Measurements from ENCODE around the gene EXOSC3. TPM values are rescaled to one million over a fixed set of nuclear protein-coding genes. Genes with fewer than 3 reads are reported as not detected.

The EXOSC3 gene
- total and polyA plus RNA-seq, 2 of the 13 experiments (the other 11 are each of a cell fraction or from before 2014, with no cell fraction given), result 17.5 to 68.7 TPM

GRCh38 chr9:37800631-37801286 lies 15.9 kb upstream of the EXOSC3 start, which contains the start of gene DCAF10 (continued):
- peak; percentile 94 for TF ChIP-seq MTF2 (CRISPR knock-in tag; IDR thresholded peaks at IDR 0.05; ENCODE audit: borderline replicate concordance)
- TF ChIP-seq PCBP2 (optimal IDR thresholded peaks at IDR 0.05; ENCODE audit: low read depth, low read length, poor library complexity, severe bottlenecking), result no peak
- peak; percentile 82 for TF ChIP-seq ISL2 (CRISPR knock-in tag; IDR thresholded peaks at IDR 0.05)
- TF ChIP-seq, protein P1, sequence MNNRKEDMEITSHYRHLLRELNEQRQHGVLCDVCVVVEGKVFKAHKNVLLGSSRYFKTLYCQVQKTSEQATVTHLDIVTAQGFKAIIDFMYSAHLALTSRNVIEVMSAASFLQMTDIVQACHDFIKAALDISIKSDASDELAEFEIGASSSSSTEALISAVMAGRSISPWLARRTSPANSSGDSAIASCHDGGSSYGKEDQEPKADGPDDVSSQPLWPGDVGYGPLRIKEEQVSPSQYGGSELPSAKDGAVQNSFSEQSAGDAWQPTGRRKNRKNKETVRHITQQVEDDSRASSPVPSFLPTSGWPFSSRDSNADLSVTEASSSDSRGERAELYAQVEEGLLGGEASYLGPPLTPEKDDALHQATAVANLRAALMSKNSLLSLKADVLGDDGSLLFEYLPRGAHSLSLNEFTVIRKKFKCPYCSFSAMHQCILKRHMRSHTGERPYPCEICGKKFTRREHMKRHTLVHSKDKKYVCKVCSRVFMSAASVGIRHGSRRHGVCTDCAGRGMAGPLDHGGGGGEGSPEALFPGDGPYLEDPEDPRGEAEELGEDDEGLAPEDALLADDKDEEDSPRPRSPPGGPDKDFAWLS (CRISPR knock-in tag; IDR thresholded peaks at IDR 0.05; ENCODE audit: borderline replicate concordance), result no peak
- TF ChIP-seq HOXA3 (CRISPR knock-in tag; IDR thresholded peaks at IDR 0.05), result peak; percentile 94
- TF ChIP-seq ZNF724P (CRISPR knock-in tag; IDR thresholded peaks at IDR 0.05; ENCODE audit: borderline replicate concordance), result peak; percentile 93; the same call in 1 of the 2 replicates
- TF ChIP-seq ZFP82 (CRISPR knock-in tag; IDR thresholded peaks at IDR 0.05; ENCODE audit: borderline replicate concordance), result no peak; the same call in 1 of the 2 replicates
- peak; percentile 97 for TF ChIP-seq ZNF331 (CRISPR knock-in tag; IDR thresholded peaks at IDR 0.05)
- TF ChIP-seq TARDBP (CRISPR knock-in tag; IDR thresholded peaks at IDR 0.05), result peak; percentile 100
- TF ChIP-seq PAX8 (CRISPR knock-in tag; IDR thresholded peaks at IDR 0.05; ENCODE audit: borderline replicate concordance), result no peak
- no peak for TF ChIP-seq ZFYVE20 (CRISPR knock-in tag; IDR thresholded peaks at IDR 0.05; ENCODE audit: borderline replicate concordance, low read depth)
- TF ChIP-seq SAP130 (CRISPR knock-in tag; IDR thresholded peaks at IDR 0.05; ENCODE audit: low read depth), result peak; percentile 97
- TF ChIP-seq RFXAP (CRISPR knock-in tag; IDR thresholded peaks at IDR 0.05; ENCODE audit: borderline replicate concordance), result peak; percentile 79; the same call in 1 of the 2 replicates
- peak; percentile 90 for TF ChIP-seq IRX3 (CRISPR knock-in tag; IDR thresholded peaks at IDR 0.05; ENCODE audit: borderline replicate concordance, low read depth)
- TF ChIP-seq TMF1 (CRISPR knock-in tag; IDR thresholded peaks at IDR 0.05; ENCODE audit: low read depth), result peak; percentile 91
- TF ChIP-seq ZMAT3 (CRISPR knock-in tag; conservative IDR thresholded peaks at IDR 0.05), result no peak; the same call in 1 of the 2 replicates
- TF ChIP-seq, protein P2, sequence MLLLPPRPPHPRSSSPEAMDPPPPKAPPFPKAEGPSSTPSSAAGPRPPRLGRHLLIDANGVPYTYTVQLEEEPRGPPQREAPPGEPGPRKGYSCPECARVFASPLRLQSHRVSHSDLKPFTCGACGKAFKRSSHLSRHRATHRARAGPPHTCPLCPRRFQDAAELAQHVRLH (CRISPR knock-in tag; IDR thresholded peaks at IDR 0.05; ENCODE audit: borderline replicate concordance, low read depth), result peak; percentile 94; the same call in 1 of the 2 replicates
- peak; percentile 86 for TF ChIP-seq GATAD2A (CRISPR knock-in tag; IDR thresholded peaks at IDR 0.05)
- peak; percentile 75 for TF ChIP-seq POLR2G (IDR thresholded peaks at IDR 0.05; ENCODE audit: low read depth, low read length)
- TF ChIP-seq CENPT (CRISPR knock-in tag; IDR thresholded peaks at IDR 0.05; ENCODE audit: low read depth), result no peak
- peak; percentile 99 for TF ChIP-seq KMT2B (CRISPR knock-in tag; IDR thresholded peaks at IDR 0.05)
- TF ChIP-seq KLF12 (CRISPR knock-in tag; IDR thresholded peaks at IDR 0.05; ENCODE audit: borderline replicate concordance), result peak; percentile 85; the same call in 1 of the 2 replicates
- TF ChIP-seq ZNF143 (CRISPR knock-in tag; IDR thresholded peaks at IDR 0.05), result peak; percentile 73
- TF ChIP-seq ZBTB8A (CRISPR knock-in tag; IDR thresholded peaks at IDR 0.05; ENCODE audit: borderline replicate concordance, low read depth), result no peak
- TF ChIP-seq NCOA1 (CRISPR knock-in tag; IDR thresholded peaks at IDR 0.05), result peak; percentile 59
- no peak; the same call in 1 of the 2 replicates for TF ChIP-seq ZNF782 (CRISPR knock-in tag; IDR thresholded peaks at IDR 0.05; ENCODE audit: borderline replicate concordance)
- 0 out of 2 replicates have a peak, but pooled peaks have one; percentile 40 for TF ChIP-seq ZNF569 (CRISPR knock-in tag; IDR thresholded peaks at IDR 0.05; ENCODE audit: borderline replicate concordance)
- TF ChIP-seq MEF2D (CRISPR knock-in tag; IDR thresholded peaks at IDR 0.05), result peak; percentile 82
- TF ChIP-seq HNF4A (CRISPR knock-in tag; IDR thresholded peaks at IDR 0.05), result peak; percentile 58
- TF ChIP-seq AGO1 (IDR thresholded peaks at IDR 0.05; ENCODE audit: low read depth, low read length, poor library complexity, severe bottlenecking), result peak; percentile 78
- no peak for TF ChIP-seq PAWR (CRISPR knock-in tag; IDR thresholded peaks at IDR 0.05; ENCODE audit: borderline replicate concordance)
